Measurements from ENCODE around the gene CEP112.

DNA sequence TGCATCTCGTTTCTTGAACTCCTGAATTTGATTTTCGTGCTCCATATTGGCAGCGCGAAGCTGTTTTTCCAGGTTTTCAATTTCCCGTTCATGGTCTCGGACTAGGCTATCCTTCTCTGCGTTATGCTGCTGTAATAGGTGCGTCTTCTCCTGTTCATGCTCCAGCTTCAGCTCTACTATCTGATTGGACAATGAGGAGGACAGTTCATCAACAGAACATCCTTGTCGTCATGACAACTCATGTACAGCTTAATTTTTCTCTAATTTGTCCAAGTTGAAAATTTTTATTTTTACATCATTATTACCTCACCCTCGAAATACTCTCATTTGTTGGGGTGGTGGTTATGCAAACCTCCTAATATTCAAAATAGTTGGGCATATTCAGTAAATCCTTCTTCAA is 289.8 kb downstream of the CEP112 start:
- no peak for TF ChIP-seq EZH2 (IDR thresholded peaks at IDR 0.05; ENCODE audit: low read length)
- TF ChIP-seq, protein P1, sequence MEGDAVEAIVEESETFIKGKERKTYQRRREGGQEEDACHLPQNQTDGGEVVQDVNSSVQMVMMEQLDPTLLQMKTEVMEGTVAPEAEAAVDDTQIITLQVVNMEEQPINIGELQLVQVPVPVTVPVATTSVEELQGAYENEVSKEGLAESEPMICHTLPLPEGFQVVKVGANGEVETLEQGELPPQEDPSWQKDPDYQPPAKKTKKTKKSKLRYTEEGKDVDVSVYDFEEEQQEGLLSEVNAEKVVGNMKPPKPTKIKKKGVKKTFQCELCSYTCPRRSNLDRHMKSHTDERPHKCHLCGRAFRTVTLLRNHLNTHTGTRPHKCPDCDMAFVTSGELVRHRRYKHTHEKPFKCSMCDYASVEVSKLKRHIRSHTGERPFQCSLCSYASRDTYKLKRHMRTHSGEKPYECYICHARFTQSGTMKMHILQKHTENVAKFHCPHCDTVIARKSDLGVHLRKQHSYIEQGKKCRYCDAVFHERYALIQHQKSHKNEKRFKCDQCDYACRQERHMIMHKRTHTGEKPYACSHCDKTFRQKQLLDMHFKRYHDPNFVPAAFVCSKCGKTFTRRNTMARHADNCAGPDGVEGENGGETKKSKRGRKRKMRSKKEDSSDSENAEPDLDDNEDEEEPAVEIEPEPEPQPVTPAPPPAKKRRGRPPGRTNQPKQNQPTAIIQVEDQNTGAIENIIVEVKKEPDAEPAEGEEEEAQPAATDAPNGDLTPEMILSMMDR (optimal IDR thresholded peaks at IDR 0.05 in 1 of 3, IDR thresholded peaks at IDR 0.05 in 1 of 3, conservative IDR thresholded peaks at IDR 0.05 in 1 of 3; ENCODE audit: extremely low read depth in 1 of 3, insufficient read depth in 2 of 3, low read length in 3 of 3) = no peak

All from keratinocyte (primary cell).